ENCODE measurements around the gene POU2F1.

DNA sequence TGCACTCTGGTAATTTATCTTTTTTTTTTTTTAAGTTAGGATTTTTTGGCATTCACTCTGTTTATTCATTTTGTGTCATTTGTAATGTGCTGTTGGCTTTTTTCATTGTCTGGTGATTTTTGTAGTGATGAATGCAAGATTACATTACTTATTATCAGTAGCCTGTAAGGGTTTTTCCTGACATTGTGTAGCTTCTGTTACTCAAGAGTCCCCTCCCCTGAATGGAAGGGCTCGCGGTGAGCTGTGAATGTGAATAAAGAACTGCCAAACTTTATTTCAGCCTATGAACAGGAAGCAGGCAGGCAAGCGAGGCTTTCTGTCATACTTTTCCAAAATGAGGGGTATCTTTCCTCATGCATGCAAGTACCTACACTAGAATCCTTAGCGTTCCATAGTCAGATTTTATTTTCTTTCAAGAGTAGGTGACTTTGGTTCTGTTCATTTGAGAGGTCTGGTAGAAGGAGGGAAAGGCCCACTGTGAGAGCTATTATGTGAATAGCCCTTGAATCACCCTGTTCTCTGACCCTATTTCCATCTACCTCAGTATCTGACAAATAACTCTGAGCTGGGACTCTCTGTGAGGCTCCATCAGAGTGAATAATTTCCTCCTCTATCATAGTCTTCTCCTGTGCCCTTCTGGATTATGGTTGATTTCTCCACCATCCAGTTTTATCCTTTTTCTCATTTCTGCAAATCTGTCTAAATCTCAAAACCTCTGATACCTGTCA, 183.6 kb downstream of the POU2F1 start:
- TF ChIP-seq, protein P1, sequence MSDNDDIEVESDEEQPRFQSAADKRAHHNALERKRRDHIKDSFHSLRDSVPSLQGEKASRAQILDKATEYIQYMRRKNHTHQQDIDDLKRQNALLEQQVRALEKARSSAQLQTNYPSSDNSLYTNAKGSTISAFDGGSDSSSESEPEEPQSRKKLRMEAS (IDR thresholded peaks at IDR 0.05; ENCODE audit: insufficient read depth, insufficient read length), result no peak
- TF ChIP-seq POLR2AphosphoS5 (IDR thresholded peaks at IDR 0.05; ENCODE audit: insufficient read depth, low read depth, low read length) (no peak), POLR2A (IDR thresholded peaks at IDR 0.05; ENCODE audit: low read depth, low read length) (no peak), FOS (IDR thresholded peaks at IDR 0.05; ENCODE audit: borderline replicate concordance, insufficient read depth, low read length) (no peak), EZH2 (IDR thresholded peaks at IDR 0.05; ENCODE audit: borderline replicate concordance, low read depth, low read length, severe bottlenecking) (no peak), MYC (IDR thresholded peaks at IDR 0.05; ENCODE audit: low read depth, low read length) (no peak), GATA2 (IDR thresholded peaks at IDR 0.05; ENCODE audit: insufficient read depth, insufficient read length, low read depth, low read length) (no peak), JUN (IDR thresholded peaks at IDR 0.05; ENCODE audit: borderline replicate concordance, insufficient read depth, insufficient read length, low read depth) (no peak)
- TF ChIP-seq, protein P2, sequence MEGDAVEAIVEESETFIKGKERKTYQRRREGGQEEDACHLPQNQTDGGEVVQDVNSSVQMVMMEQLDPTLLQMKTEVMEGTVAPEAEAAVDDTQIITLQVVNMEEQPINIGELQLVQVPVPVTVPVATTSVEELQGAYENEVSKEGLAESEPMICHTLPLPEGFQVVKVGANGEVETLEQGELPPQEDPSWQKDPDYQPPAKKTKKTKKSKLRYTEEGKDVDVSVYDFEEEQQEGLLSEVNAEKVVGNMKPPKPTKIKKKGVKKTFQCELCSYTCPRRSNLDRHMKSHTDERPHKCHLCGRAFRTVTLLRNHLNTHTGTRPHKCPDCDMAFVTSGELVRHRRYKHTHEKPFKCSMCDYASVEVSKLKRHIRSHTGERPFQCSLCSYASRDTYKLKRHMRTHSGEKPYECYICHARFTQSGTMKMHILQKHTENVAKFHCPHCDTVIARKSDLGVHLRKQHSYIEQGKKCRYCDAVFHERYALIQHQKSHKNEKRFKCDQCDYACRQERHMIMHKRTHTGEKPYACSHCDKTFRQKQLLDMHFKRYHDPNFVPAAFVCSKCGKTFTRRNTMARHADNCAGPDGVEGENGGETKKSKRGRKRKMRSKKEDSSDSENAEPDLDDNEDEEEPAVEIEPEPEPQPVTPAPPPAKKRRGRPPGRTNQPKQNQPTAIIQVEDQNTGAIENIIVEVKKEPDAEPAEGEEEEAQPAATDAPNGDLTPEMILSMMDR (IDR thresholded peaks at IDR 0.05; ENCODE audit: extremely low read depth in 1 of 2, insufficient read depth in 1 of 2, low read depth in 1 of 2, low read length in 2 of 2), result no peak
